HCT116 (cell line): ENCODE results near the gene SULT1A2. TPM values are rescaled to one million over a fixed set of nuclear protein-coding genes. Genes with fewer than 3 reads are reported as not detected.

ENCODE experiments used
- ATAC-seq: fragments of 200-7000 bp; cut with Tn5 transposase; 2 replicates; pipeline ENCODE4 v1.9.1; 2020; ENCODE audit warnings: mild to moderate bottlenecking, moderate library complexity
- BruUV-seq: library from RNA; stranded (reverse); fragments of 400-500 nt; replicated peaks from 2 replicates; lab custom pipeline; 2021; lab: Mats Ljungman, UMichigan
- CTCF ChIA-PET: fragments of 300-600 bp; sonication (Branson Sonifier 250); formaldehyde crosslinking; loops from one replicate; lab custom pipeline; 2021; ENCODE audit warnings: antibody characterized with exemption; lab: Charles Lee
- POLR2A ChIA-PET: fragments of 300-600, 350-600 bp; sonication (Branson Sonifier 250); formaldehyde crosslinking; loops from one replicate; lab custom pipeline; 2021; ENCODE audit warnings: antibody characterized with exemption; lab: Charles Lee
- RAD21 ChIA-PET, 2 experiments: fragments of 300-600 bp; sonication (Branson Sonifier 250); formaldehyde crosslinking; loops; one replicate each; lab custom pipeline; 2023; ENCODE audit warnings: low total read pairs in 2 of 2; ENCODE audit not compliant: uncharacterized antibody in 2 of 2, unreplicated experiment in 2 of 2, low non-redundant PET in 1 of 2; lab: Charles Lee
- DNase-seq: peaks from one replicate; pipeline ENCODE4 v3.0.0-alpha.2; 2010; ENCODE audit warnings: low read depth, low spot score
- H2AFZ ChIP-seq: fragments of 200-600 bp; shearing (Covaris generic), sonication (generic); 2 replicates; pipeline ENCODE4 v1.6.1; 2017; ENCODE audit warnings: low read depth, mixed run types, mixed read lengths, antibody characterized with exemption, low read length; ENCODE audit not compliant: poor library complexity, severe bottlenecking
- H3K27ac ChIP-seq: 2 replicates; pipeline ENCODE4 v1.5.1; 2012; ENCODE audit warnings: low read depth, low read length
- H3K27me3 ChIP-seq: fragments of 200-600 bp; sonication (generic); 2 replicates; pipeline ENCODE4 v1.6.1; 2016; ENCODE audit warnings: mixed run types, low read length, mixed read lengths; ENCODE audit not compliant: insufficient read depth
- H3K36me3 ChIP-seq, 2 experiments: fragments of 200-500 bp in 1 of 2; fragments of 200-600 bp in 1 of 2; sonication (Bioruptor generic) in 1 of 2; sonication (generic) in 1 of 2; 2 replicates each; pipeline versions ENCODE4 v1.5.1 to v1.6.1; 2014 to 2016; ENCODE audit warnings: low read length in 2 of 2, inconsistent platforms in 1 of 2, mixed read lengths in 1 of 2, mixed run types in 1 of 2; ENCODE audit not compliant: insufficient read depth in 2 of 2, control insufficient read depth in 1 of 2
- H3K4me1 ChIP-seq, 2 experiments: fragments of 200-600 bp in 1 of 2; sonication (generic) in 1 of 2; 2 replicates each; pipeline versions ENCODE4 v1.5.1 to v1.6.1; 2012 to 2017; ENCODE audit warnings: low read length in 2 of 2, inconsistent platforms in 1 of 2, mild to moderate bottlenecking in 1 of 2, mixed read lengths in 1 of 2, mixed run types in 1 of 2, moderate library complexity in 1 of 2; ENCODE audit not compliant: insufficient read depth in 2 of 2, control insufficient read depth in 1 of 2
- H3K4me2 ChIP-seq: fragments of 200-600 bp; sonication (generic); 2 replicates; pipeline ENCODE4 v1.6.1; 2017; ENCODE audit warnings: mixed run types, low read length, mixed read lengths
- H3K4me3 ChIP-seq, 2 experiments: fragments of 200-600 bp in 1 of 2; sonication (generic) in 1 of 2; replicated peaks in 1 of 2; 2 replicates each; pipeline ENCODE4 v1.5.1; 2011 to 2016; ENCODE audit warnings: low read length in 2 of 2, control low read depth in 1 of 2, low read depth in 1 of 2, mild to moderate bottlenecking in 1 of 2, mixed read lengths in 1 of 2, mixed run types in 1 of 2
- H3K79me2 ChIP-seq: fragments of 200-600 bp; sonication (generic); 2 replicates; pipeline ENCODE4 v1.6.1; 2017; ENCODE audit warnings: mild to moderate bottlenecking, mixed run types, low read length, moderate library complexity, mixed read lengths; ENCODE audit not compliant: insufficient read depth
- H3K9ac ChIP-seq: fragments of 200-600 bp; sonication (generic); 2 replicates; pipeline ENCODE4 v1.6.1; 2016; ENCODE audit warnings: low read length, mixed read lengths
- H3K9me2 ChIP-seq: fragments of 200-600 bp; sonication (generic), shearing (Covaris generic); 2 replicates; pipeline ENCODE4 v1.6.1; 2017; ENCODE audit warnings: mixed run types, mild to moderate bottlenecking, moderate library complexity; ENCODE audit not compliant: insufficient read depth
- H3K9me3 ChIP-seq, 2 experiments: fragments of 200-500 bp in 1 of 2; fragments of 200-600 bp in 1 of 2; sonication (Bioruptor generic) in 1 of 2; sonication (generic) in 1 of 2; 2 replicates each; pipeline ENCODE4 v1.6.1; 2014 to 2017; ENCODE audit warnings: low read length in 2 of 2, mixed read lengths in 2 of 2, inconsistent platforms in 1 of 2, low read depth in 1 of 2, mild to moderate bottlenecking in 1 of 2, mixed run types in 1 of 2, moderate library complexity in 1 of 2; ENCODE audit not compliant: control insufficient read depth in 1 of 2, insufficient read depth in 1 of 2
- H4K20me1 ChIP-seq: fragments of 200-600 bp; sonication (generic), shearing (Covaris generic); 2 replicates; pipeline ENCODE4 v1.6.1; 2017; ENCODE audit warnings: mixed run types, mild to moderate bottlenecking, moderate library complexity; ENCODE audit not compliant: insufficient read depth
- CEBPB ChIP-seq: IDR thresholded peaks from 2 replicates; pipeline ENCODE4 v1.6.1; 2012; ENCODE audit warnings: low read depth
- EGR1 ChIP-seq: IDR thresholded peaks from 2 replicates; pipeline ENCODE4 v1.6.1; 2012; ENCODE audit warnings: low read depth
- EZH2 ChIP-seq: fragments of 200-600 bp; sonication (generic); IDR thresholded peaks from 2 replicates; pipeline ENCODE4 v1.6.1; 2017; ENCODE audit warnings: antibody characterized with exemption, mixed run types
- FOSL1 ChIP-seq: IDR thresholded peaks from 2 replicates; pipeline ENCODE4 v1.6.1; 2012; ENCODE audit warnings: low read depth
- POLR2A ChIP-seq: IDR thresholded peaks from 2 replicates; pipeline ENCODE4 v1.7.0; 2011; ENCODE audit warnings: borderline replicate concordance; ENCODE audit not compliant: insufficient read depth, insufficient read length; ENCODE audit errors: extremely low read depth
- POLR2AphosphoS5 ChIP-seq: IDR thresholded peaks from 2 replicates; pipeline ENCODE4 v1.6.1; 2011; ENCODE audit warnings: mild to moderate bottlenecking, low read depth, low read length, moderate library complexity
- SP1 ChIP-seq: IDR thresholded peaks from 2 replicates; pipeline ENCODE4 v1.6.1; 2012; ENCODE audit warnings: low read depth
- SRF ChIP-seq: IDR thresholded peaks from 2 replicates; pipeline ENCODE4 v1.6.1; 2012; ENCODE audit warnings: low read depth
- intact Hi-C: fragments of 100-400 bp; cut with micrococcal nuclease; formaldehyde crosslinking; loops from 2 replicates; pipeline ENCODE4 v1.10.0; 2022
- total RNA-seq: library from RNA; stranded (reverse); gene quantifications from one replicate; pipeline ENCODE4 v1.2.1, GENCODE V29; 2021; ENCODE audit not compliant: unreplicated experiment
- TF ChIP-seq, protein P1 (sequence below): IDR thresholded peaks from 2 replicates; pipeline ENCODE4 v1.6.1; 2012; ENCODE audit warnings: low read depth
- TF ChIP-seq, protein P2 (sequence below), 3 experiments: fragments of 200-600 bp in 1 of 3; sonication (generic) in 1 of 3; IDR thresholded peaks in 2 of 3; conservative IDR thresholded peaks in 1 of 3; 2 replicates each; pipeline ENCODE4 v1.5.1; 2012 to 2017; ENCODE audit warnings: low read depth in 2 of 3, low read length in 2 of 3, antibody characterized with exemption in 1 of 3, borderline replicate concordance in 1 of 3, control low read depth in 1 of 3, mild to moderate bottlenecking in 1 of 3, mixed read lengths in 1 of 3, mixed run types in 1 of 3, moderate library complexity in 1 of 3; ENCODE audit not compliant: insufficient read depth in 1 of 3
- TF ChIP-seq, protein P3 (sequence below): IDR thresholded peaks from 2 replicates; pipeline ENCODE4 v1.6.1; 2012

The SULT1A2 gene
- total RNA-seq, 1 experiment from 2014 or later = 1.9 TPM

DNA sequence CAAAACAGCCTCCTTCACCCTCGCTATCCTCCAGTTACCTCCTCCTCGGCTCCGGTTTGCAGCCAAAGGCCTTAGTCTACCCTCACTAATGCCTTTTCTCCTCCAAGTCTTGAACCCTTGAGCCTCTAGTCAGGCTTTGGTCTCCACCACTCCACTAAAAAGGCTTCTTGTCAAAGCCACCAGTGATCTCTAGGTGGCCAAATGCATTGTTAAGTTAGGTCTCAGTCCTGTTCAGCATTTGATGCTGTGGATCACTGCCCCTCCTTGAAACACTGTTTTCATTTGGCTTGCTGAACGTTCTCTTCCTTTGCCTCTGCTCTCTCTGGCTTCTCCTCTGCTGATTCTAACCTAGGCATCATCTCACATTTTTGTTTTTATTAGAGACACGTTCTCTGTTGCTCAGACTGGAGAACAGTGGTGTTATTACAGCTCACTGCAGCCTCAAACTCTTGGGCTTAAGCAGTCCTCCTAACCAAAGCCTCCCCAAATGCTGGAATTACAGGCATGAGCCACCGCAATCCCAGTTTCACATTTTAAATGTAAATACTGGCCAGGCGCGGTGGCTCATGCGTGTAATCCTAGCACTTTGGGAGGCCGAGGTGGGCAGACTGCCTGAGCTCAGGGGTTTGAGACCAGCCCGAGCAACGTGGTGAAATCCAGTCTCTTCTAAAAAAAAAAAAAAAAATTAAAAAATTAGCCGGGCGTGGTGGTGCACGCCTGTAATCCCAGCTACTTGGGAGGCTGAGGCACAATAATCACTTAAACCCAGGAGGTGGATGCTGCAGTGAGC, 42.0 kb downstream of the SULT1A2 start:
- TF ChIP-seq, protein P1, sequence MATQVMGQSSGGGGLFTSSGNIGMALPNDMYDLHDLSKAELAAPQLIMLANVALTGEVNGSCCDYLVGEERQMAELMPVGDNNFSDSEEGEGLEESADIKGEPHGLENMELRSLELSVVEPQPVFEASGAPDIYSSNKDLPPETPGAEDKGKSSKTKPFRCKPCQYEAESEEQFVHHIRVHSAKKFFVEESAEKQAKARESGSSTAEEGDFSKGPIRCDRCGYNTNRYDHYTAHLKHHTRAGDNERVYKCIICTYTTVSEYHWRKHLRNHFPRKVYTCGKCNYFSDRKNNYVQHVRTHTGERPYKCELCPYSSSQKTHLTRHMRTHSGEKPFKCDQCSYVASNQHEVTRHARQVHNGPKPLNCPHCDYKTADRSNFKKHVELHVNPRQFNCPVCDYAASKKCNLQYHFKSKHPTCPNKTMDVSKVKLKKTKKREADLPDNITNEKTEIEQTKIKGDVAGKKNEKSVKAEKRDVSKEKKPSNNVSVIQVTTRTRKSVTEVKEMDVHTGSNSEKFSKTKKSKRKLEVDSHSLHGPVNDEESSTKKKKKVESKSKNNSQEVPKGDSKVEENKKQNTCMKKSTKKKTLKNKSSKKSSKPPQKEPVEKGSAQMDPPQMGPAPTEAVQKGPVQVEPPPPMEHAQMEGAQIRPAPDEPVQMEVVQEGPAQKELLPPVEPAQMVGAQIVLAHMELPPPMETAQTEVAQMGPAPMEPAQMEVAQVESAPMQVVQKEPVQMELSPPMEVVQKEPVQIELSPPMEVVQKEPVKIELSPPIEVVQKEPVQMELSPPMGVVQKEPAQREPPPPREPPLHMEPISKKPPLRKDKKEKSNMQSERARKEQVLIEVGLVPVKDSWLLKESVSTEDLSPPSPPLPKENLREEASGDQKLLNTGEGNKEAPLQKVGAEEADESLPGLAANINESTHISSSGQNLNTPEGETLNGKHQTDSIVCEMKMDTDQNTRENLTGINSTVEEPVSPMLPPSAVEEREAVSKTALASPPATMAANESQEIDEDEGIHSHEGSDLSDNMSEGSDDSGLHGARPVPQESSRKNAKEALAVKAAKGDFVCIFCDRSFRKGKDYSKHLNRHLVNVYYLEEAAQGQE = no peak
- TF ChIP-seq CEBPB (no peak), EGR1 (no peak), SP1 (no peak), POLR2AphosphoS5 (no peak), POLR2A (no peak), FOSL1 (no peak), SRF (no peak), EZH2 (no peak)
- TF ChIP-seq, protein P2, sequence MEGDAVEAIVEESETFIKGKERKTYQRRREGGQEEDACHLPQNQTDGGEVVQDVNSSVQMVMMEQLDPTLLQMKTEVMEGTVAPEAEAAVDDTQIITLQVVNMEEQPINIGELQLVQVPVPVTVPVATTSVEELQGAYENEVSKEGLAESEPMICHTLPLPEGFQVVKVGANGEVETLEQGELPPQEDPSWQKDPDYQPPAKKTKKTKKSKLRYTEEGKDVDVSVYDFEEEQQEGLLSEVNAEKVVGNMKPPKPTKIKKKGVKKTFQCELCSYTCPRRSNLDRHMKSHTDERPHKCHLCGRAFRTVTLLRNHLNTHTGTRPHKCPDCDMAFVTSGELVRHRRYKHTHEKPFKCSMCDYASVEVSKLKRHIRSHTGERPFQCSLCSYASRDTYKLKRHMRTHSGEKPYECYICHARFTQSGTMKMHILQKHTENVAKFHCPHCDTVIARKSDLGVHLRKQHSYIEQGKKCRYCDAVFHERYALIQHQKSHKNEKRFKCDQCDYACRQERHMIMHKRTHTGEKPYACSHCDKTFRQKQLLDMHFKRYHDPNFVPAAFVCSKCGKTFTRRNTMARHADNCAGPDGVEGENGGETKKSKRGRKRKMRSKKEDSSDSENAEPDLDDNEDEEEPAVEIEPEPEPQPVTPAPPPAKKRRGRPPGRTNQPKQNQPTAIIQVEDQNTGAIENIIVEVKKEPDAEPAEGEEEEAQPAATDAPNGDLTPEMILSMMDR (IDR thresholded peaks at IDR 0.05 in 2 of 3, conservative IDR thresholded peaks at IDR 0.05 in 1 of 3; ENCODE audit: borderline replicate concordance in 1 of 3, insufficient read depth in 1 of 3, low read depth in 2 of 3, low read length in 2 of 3) = no peak
- TF ChIP-seq, protein P3, sequence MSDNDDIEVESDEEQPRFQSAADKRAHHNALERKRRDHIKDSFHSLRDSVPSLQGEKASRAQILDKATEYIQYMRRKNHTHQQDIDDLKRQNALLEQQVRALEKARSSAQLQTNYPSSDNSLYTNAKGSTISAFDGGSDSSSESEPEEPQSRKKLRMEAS = no peak
- H3K36me3 ChIP-seq = no peaks in the 10 kb centered on the region; a peak in 1 of 4 replicates

More for the DNA sequence above, 42.0 kb downstream of the SULT1A2 start:
- intact Hi-C loops = no loop called here
- DNase-seq = no peak
- ATAC-seq = no peak
- no peaks in the 10 kb centered on the region for H3K9me3 ChIP-seq
- H3K4me2 ChIP-seq = peak overlapping the region; percentile 83
- H3K27me3 ChIP-seq = no peaks in the 10 kb centered on the region
- peaks cover 6% of the 10 kb centered on the region; the same call in 1 of the 2 replicates for H3K79me2 ChIP-seq
- peak overlapping the region; percentile 22 for H2AFZ ChIP-seq
- ChIA-PET CTCF (no interaction called here), RAD21 (no interaction called here), POLR2A (no interaction called here)
- H3K4me1 ChIP-seq = peaks cover 5 to 17% of the 10 kb centered on the region in 2 experiments; a peak in 3 of 4 replicates
- H4K20me1 ChIP-seq = no peaks in the 10 kb centered on the region
- H3K9me2 ChIP-seq = no peaks in the 10 kb centered on the region
- no peak overlapping the region for H3K27ac ChIP-seq
- BruUV-seq = TSS peak; percentile 63
- H3K9ac ChIP-seq = peak overlapping the region; percentile 44
- H3K4me3 ChIP-seq = peak overlapping the region; percentile 46 to 53
